Bronchial epithelial cell (primary cell): ENCODE data around the gene RNU6-9. TPM values are rescaled to one million over a fixed set of nuclear protein-coding genes. Genes with fewer than 3 reads are reported as not detected.
"Not testable (repeated sequence)": the region's sequence is repeated elsewhere in the genome, so short reads cannot be mapped to it uniquely, and the experiment has no call there.

Source experiments
- DNase-seq: peaks from one replicate; pipeline ENCODE4 v3.0.0-alpha.2; 2010; ENCODE audit warnings: low read depth
- FAIRE-seq: peaks from 2 replicates; lab custom pipeline; 2011; peaks lifted over from hg19 to GRCh38; lab: Jason Lieb, UNC
- H3K27me3 ChIP-seq: 2 replicates; pipeline ENCODE4 v1.5.1; 2011; ENCODE audit warnings: low read length; ENCODE audit not compliant: control insufficient read depth, insufficient read depth
- H3K36me3 ChIP-seq: 2 replicates; pipeline ENCODE4 v1.5.1; 2011; ENCODE audit warnings: low read length; ENCODE audit not compliant: control insufficient read depth, insufficient read depth
- H3K4me3 ChIP-seq: 2 replicates; pipeline ENCODE4 v1.5.1; 2011; ENCODE audit warnings: mild to moderate bottlenecking, low read depth, low read length, control low read depth
- CTCF ChIP-seq: IDR thresholded peaks from 2 replicates; pipeline ENCODE4 v1.5.1; 2011; ENCODE audit warnings: mild to moderate bottlenecking, moderate library complexity, low read length, control low read depth, inconsistent platforms; ENCODE audit not compliant: insufficient read depth, severe bottlenecking
- total RNA-seq: library from RNA; depleted of rRNA; stranded (reverse); fragments of >200 nt; gene quantifications from 2 replicates; pipeline ENCODE4 v1.2.1, GENCODE V29; 2014

RNU6-9 gene
- total RNA-seq, 1 donor from 2014 or later: not detected

GRCh38 chr19:887072-887471 lies 6.2 kb upstream of the RNU6-9 start:
- FAIRE-seq: no peak
- no peak for TF ChIP-seq CTCF
- Histone ChIP-seq H3K4me3 (no peak overlapping the region), H3K36me3 (peaks cover 34% of the 10 kb centered on the region), H3K27me3 (no peaks in the 10 kb centered on the region)
- DNase-seq: no peak

- DNase-seq (no peak), FAIRE-seq (no peak)
- H3K4me3 ChIP-seq: no peak overlapping the region
- peaks cover 28% of the 10 kb centered on the region for H3K36me3 ChIP-seq
- no peak for TF ChIP-seq CTCF
- H3K27me3 ChIP-seq: no peaks in the 10 kb centered on the region
Measured at GRCh38 chr19:887599-887998, 5.7 kb upstream of the RNU6-9 start.

- DNase-seq: no peak
- TF ChIP-seq CTCF: no peak
- FAIRE-seq: no peak
- no peak overlapping the region for H3K4me3 ChIP-seq
- H3K27me3 ChIP-seq: no peaks in the 10 kb centered on the region
- H3K36me3 ChIP-seq: peaks cover 22% of the 10 kb centered on the region
Measured at GRCh38 chr19:888581-889385, 4.5 kb upstream of the RNU6-9 start.

- no peak for TF ChIP-seq CTCF
- Histone ChIP-seq H3K27me3 (no peaks in the 10 kb centered on the region), H3K36me3 (peaks cover 20% of the 10 kb centered on the region), H3K4me3 (no peak overlapping the region)
- DNase-seq (no peak), FAIRE-seq (no peak)
Measured at GRCh38 chr19:889662-890295, 3.5 kb upstream of the RNU6-9 start.

- FAIRE-seq (no peak), DNase-seq (no peak)
- no peak overlapping the region for H3K4me3 ChIP-seq
- peaks cover 15% of the 10 kb centered on the region for H3K36me3 ChIP-seq
- H3K27me3 ChIP-seq: no peaks in the 10 kb centered on the region
- TF ChIP-seq CTCF: no peak
Measured at GRCh38 chr19:890831-891230, 2.5 kb upstream of the RNU6-9 start.

GRCh38 chr19:891421-892200 lies 1.7 kb upstream of the RNU6-9 start:
- Histone ChIP-seq H3K36me3 (peaks cover 11% of the 10 kb centered on the region), H3K4me3 (peak overlapping the region; percentile 80)
- FAIRE-seq, H3K27me3 ChIP-seq, DNase-seq: not testable (repeated sequence)
